Hematopoietic multipotent progenitor cell treated with erythropoietin and hydrocortisone succinate and interleukin-3 and kit ligand, for 15 days (in vitro differentiated cells): Measurements from ENCODE around the gene HOXC5.

Experiments used
- DNase-seq: peaks from one replicate; pipeline ENCODE4 v3.0.0-alpha.2; 2015; ENCODE audit warnings: low spot score

HOXC5 gene

GRCh38 chr12:54006559-54007220, 26.2 kb upstream of the HOXC5 start:
- DNase-seq, result no peak

DNA sequence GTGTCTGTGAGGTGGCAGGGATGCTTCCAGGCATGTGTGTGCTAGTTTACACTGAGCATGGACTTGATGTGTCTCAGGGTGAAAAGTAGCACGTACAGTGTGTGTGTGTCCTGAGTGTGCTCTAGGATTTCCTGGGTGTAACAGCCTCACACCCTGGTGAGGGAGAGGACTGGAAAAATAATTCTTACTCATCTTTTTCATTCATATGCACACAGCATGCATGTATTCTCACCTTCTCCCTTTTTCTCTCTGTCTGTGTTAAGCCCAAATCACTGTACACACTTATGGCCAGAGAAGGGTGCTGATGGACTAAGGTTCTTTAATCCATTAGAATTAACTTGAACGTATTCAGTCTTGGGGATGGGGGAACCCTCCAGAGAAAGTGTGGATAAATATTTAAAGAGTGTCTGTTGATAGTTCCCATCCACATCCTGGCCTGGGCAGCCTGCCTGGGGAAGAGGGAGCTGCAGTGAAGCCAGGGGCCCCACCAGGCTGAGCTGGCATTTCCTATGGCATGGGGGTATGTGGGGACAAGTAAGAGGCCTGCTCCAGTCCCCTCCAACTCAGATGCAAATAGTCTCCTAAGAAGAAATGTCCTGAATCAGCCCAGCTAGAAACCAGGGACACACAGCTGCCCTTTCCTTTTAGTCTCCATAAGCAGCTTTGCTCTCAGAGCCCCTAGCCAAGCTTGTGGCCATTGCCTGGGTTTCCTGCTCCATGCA, 25.2 kb upstream of the HOXC5 start:
- DNase-seq, result no peak

DNA sequence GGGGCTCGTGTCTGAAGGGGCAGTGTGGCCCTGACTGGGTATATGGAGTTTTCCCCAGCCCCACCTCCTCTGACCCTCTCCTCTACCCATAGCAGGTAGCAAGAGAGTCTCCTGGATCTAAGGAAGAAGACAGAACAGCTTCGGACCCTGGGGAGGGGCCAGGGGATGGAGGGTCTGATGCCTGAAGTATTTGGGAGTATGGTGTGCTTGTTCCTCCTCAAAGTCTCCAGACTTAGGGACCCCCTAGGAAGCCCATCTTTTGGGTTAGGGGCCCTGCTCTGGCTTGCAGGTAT, 24.6 kb upstream of the HOXC5 start:
- no peak for DNase-seq

DNA sequence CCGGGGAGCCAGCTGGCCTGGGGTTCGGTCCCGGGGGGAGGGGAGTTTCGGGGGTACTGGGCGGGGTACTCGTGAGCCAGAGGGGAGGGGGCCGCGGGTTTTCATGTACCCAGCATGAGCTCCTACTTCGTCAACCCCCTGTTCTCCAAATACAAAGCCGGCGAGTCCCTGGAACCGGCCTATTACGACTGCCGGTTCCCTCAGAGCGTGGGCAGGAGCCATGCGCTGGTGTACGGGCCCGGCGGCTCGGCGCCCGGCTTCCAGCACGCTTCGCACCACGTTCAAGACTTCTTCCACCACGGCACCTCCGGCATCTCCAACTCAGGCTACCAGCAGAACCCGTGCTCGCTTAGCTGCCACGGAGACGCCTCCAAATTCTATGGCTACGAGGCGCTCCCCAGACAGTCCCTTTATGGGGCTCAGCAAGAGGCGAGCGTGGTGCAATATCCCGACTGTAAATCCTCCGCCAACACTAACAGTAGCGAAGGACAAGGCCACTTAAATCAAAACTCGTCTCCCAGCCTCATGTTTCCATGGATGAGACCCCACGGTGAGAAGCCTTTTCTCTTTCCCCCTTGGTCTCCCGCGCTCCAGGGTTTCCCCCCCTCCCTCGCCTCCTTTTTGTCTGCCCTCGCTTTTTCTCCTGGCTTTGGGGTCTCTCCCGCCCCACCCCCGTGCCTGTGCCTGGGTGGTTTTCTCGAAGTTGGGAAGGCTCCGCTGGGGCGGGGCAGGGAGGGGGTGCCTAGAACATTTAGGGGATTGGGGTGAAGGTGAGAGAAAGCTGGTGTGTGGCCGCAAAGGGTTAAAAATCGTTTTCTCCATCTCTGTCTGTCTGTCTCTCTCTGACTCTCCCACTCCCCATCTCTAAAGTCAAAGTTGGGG, 23.4 kb upstream of the HOXC5 start:
- DNase-seq, result no peak

GRCh38 chr12:54010053-54010971, 22.5 kb upstream of the HOXC5 start:
- DNase-seq, result no peak

DNA sequence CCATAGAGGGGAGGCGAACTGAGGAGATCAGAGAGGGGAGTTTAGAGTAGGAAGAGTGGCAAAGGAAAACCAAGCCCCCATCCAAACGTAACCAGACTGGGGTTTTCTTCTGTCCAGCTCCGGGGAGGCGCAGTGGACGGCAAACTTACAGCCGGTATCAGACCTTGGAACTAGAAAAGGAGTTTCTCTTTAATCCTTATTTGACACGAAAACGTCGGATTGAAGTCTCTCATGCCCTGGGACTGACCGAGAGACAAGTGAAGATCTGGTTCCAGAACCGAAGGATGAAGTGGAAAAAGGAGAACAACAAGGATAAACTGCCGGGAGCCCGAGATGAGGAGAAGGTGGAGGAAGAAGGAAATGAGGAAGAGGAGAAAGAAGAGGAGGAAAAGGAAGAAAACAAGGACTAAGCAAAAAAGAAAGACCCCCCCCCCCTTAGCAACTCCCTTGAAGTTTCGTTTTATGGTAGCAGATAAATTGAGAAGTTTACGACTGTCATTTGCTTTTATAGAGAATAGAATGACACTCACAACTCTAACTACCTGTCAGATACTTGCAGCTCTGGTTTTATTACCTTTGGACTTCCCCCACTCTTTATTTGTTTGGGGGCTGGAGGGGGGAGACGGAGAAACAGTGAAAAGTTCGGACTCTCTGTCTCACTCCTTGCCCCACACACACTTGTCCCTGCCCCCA, 21.7 kb upstream of the HOXC5 start:
- DNase-seq, result no peak

GRCh38 chr12:54011665-54012532, 21.0 kb upstream of the HOXC5 start:
- DNase-seq, result no peak

- no peak for DNase-seq
These were observed 20.0 kb upstream of the HOXC5 start for GRCh38 chr12:54012631-54013409.

- no peak for DNase-seq
These were observed 18.4 kb upstream of the HOXC5 start for GRCh38 chr12:54014377-54015017.

DNA sequence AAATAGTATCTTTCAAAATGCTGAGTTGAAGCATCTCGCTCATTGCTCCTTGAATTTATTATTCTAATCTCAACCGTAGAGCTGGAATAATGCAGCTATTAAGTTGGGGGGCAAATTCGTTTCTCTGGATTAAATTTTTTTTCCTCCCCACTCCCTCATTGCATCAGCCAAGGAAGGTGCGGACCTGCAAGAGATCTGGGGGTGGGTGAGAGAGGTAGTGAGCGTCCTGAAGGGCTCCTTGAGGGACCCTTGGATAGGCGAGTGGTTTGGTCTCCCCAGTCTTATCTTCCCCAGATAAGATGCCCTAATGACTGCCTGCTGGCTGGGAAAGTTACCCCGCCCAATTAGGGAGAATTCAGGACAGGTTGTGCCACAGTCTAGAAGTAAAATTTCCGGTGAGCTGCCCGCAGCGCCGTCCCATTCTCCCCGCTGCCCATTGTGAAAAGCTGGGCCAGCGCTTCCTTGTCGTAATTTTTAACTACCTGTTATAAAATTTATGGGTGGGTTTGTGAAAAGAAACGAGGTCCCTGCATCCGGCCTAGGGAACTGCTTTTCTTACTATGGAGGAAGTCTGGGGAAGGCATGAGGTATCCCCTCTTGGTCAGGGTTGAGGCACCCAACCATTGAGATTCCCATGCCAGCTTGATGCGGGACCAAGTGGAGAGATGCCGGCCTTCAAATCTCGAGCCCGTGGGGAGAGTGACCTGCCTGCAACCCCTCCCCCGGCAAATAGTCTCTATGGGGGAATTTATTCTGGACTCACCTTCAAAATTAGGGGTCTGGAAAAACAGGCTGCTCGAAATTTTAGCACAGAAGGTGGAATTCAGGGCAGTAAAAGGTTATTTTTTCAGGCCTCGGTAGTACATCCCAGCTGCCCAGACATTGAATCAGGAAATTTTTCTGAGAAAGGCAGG, 17.6 kb upstream of the HOXC5 start:
- DNase-seq, result no peak

- no peak for DNase-seq
These were observed 16.8 kb upstream of the HOXC5 start for GRCh38 chr12:54016051-54016450.

GRCh38 chr12:54016478-54016964, 16.3 kb upstream of the HOXC5 start:
- DNase-seq, result no peak

DNA sequence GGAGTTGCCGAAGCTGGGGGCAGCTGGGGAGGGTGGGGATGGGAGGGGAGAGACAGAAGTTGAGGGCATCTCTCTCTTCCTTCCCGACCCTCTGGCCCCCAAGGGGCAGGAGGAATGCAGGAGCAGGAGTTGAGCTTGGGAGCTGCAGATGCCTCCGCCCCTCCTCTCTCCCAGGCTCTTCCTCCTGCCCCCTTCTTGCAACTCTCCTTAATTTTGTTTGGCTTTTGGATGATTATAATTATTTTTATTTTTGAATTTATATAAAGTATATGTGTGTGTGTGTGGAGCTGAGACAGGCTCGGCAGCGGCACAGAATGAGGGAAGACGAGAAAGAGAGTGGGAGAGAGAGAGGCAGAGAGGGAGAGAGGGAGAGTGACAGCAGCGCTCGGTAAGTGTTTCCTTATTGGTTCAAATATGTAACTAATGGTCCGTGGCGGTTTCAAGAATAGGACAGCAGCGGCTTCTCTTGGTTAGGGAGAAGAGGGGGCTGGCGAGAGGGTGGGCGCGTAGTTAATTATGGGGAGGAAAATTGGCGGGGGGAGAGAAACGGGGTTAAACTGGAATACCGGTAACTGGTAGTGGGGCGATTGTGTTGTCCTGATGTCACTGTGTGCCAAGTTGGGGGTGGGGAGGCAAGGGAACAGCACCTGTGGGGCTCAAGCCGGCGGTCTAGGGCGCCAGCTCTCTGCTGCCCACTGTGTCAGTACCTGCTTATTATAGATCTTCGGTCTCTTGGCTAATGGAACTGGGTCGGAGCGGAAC, 15.6 kb upstream of the HOXC5 start:
- DNase-seq, result no peak

DNA sequence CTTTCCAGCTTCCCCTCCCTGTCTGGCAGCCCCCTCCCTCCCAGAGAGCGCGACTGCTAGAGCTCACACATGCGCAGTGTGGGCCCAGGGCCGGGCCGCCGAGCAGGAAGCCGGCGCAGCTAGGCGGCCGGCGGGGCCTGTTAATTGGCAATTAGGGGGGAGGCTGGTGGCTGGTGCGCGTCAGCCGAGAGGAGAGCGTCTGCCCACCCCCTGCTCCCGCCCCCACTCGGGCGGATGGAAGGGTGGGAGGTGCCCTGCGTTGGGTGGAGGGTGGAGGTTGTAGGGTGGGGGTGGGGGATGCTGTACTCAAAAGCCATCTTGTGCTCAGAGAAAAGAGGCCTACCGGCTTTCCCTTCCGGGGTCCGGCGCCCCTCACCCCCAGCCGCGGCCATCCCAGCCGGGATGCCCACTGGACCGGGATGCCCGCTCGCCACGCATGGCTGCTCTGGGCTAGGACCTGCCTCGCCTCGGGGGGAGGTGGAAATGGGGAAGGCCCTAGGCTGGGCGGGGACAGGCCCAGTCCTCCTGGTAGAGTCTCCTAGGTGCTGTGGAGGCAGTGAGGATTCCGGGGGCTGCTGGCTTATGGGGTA, 14.9 kb upstream of the HOXC5 start:
- no peak for DNase-seq

DNA sequence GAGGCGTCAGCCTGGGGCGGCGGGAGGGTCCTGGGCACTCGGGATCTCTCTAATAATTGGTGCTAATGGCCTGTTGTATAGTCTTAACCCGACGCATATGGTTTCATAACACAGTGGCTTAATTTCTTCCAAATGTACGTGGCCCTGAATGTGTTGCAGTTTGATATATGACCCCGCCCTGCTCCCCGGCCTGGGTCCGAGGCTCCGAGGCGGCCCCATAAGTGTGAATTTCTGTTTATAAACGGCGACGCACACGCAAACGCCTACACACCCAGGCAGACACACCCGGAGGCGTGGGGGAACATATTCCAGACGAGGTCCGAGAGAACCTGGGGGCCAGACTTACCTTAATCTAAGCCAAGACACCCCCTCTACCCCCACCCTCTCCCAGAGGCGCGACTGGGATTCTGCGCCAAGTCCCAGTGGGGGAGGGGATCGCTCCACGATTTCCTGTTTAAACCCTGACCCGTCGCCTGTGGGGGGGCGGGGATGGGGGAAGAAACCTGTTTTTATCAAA, 14.3 kb upstream of the HOXC5 start:
- no peak for DNase-seq

DNA sequence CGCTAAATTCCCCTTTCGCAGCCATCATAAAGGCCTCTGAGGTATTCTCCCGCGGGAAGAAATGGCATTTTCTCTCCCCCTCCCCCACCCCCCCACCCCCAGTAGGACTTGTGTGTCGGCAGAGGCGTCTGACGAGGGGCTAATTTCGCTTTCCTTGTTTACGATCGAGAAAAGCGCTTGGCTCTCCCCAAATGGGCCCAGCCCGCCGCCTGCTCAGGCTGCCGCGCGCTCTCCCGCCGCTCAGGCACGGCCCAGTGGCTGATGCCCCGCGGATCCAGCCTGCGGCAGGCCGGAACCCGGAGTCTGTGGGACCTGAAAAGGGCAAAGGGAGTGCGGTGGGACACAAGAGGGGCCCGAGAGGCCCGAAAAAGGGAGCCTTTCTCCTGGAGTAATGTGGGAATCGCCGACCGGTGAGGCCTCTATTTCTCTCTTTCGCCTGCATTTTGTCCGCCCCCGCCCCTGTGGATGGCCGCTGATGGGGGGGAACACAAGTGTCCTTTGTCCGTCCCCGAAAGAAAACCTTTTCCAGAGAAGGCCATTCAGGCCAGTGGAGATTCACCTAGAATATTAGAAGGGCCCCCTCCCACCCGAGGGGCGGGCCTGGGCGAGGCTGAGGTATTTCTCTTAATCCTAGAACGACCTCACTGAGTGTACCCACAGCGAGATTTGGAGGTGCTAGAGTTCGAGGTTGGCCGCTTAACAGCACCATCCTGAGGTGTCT, 13.6 kb upstream of the HOXC5 start:
- DNase-seq, result no peak
